Neural cell (in vitro differentiated cells): Measurements from ENCODE around the gene STYXL1. TPM values are rescaled to one million over a fixed set of nuclear protein-coding genes. Genes with fewer than 3 reads are reported as not detected.

Experiments used
- H2AFZ ChIP-seq: fragments of 200-600, 300-800 bp; sonication (generic), shearing (Covaris generic); 2 replicates; pipeline ENCODE4 v1.6.0; 2014; ENCODE audit warnings: low read depth, mild to moderate bottlenecking, antibody characterized with exemption, low read length, moderate library complexity
- H3F3A ChIP-seq: fragments of 200-600 bp; shearing (Covaris generic); 2 replicates; pipeline ENCODE4 v1.6.1; 2016; ENCODE audit warnings: mild to moderate bottlenecking, moderate library complexity, mixed read lengths, antibody characterized with exemption, low read length; ENCODE audit not compliant: insufficient read depth, poor library complexity, severe bottlenecking
- H3K27ac ChIP-seq: fragments of 200-600, 300-800 bp; sonication (generic), shearing (Covaris generic); 2 replicates; pipeline ENCODE4 v1.5.1; 2014; ENCODE audit warnings: mild to moderate bottlenecking, low read length, moderate library complexity
- H3K27me3 ChIP-seq: fragments of 300-800, 200-600 bp; sonication (generic), shearing (Covaris generic); 2 replicates; pipeline ENCODE4 v1.6.0; 2014; ENCODE audit warnings: mild to moderate bottlenecking, low read depth, low read length, moderate library complexity; ENCODE audit not compliant: insufficient read depth
- H3K36me3 ChIP-seq: fragments of 300-800, 200-600 bp; sonication (generic), shearing (Covaris generic); 2 replicates; pipeline ENCODE4 v1.5.1; 2014; ENCODE audit warnings: mild to moderate bottlenecking, antibody characterized with exemption, low read length, moderate library complexity; ENCODE audit not compliant: insufficient read depth
- H3K4me2 ChIP-seq: fragments of 300-800, 200-600 bp; sonication (generic), shearing (Covaris generic); 2 replicates; pipeline ENCODE4 v1.6.0; 2014; ENCODE audit warnings: mild to moderate bottlenecking, low read length
- H3K4me3 ChIP-seq: fragments of 300-800, 200-600 bp; sonication (generic), shearing (Covaris generic); 2 replicates; pipeline ENCODE4 v1.5.1; 2014; ENCODE audit warnings: mild to moderate bottlenecking, low read length, moderate library complexity
- H3K79me2 ChIP-seq: fragments of 200-600 bp; shearing (Covaris generic); replicated peaks from 2 replicates; pipeline ENCODE4 v1.6.0; 2014; ENCODE audit warnings: mild to moderate bottlenecking, low read length, moderate library complexity; ENCODE audit not compliant: insufficient read depth
- H3K9ac ChIP-seq: fragments of 300-800, 200-600 bp; sonication (generic), shearing (Covaris generic); 2 replicates; pipeline ENCODE4 v1.6.1; 2016; ENCODE audit warnings: mild to moderate bottlenecking, low read length, mixed read lengths
- H3K9me2 ChIP-seq: fragments of 200-600 bp; shearing (Covaris generic); 2 replicates; pipeline ENCODE4 v1.6.1; 2016; ENCODE audit warnings: mild to moderate bottlenecking, low read length, mixed read lengths; ENCODE audit not compliant: insufficient read depth
- H3K9me3 ChIP-seq: fragments of 200-600, 300-800 bp; sonication (generic), shearing (Covaris generic); 2 replicates; pipeline ENCODE4 v1.6.1; 2016; ENCODE audit warnings: mild to moderate bottlenecking, mixed run types, low read length, moderate library complexity, mixed read lengths
- H4K20me1 ChIP-seq: fragments of 200-600 bp; shearing (Covaris generic); 2 replicates; pipeline ENCODE4 v1.6.1; 2016; ENCODE audit warnings: mild to moderate bottlenecking, mixed run types; ENCODE audit not compliant: insufficient read depth
- EP300 ChIP-seq: fragments of 450-650 bp; conservative IDR thresholded peaks from 2 replicates; pipeline ENCODE4 v1.6.1; 2014; ENCODE audit warnings: antibody characterized with exemption, mild to moderate bottlenecking, moderate library complexity; ENCODE audit not compliant: poor library complexity, severe bottlenecking
- EZH2 ChIP-seq: fragments of 200-600, 300-800 bp; shearing (Covaris generic), sonication (generic); IDR thresholded peaks from 2 replicates; pipeline ENCODE4 v1.6.1; 2014; ENCODE audit warnings: antibody characterized with exemption, low read length, borderline replicate concordance, mild to moderate bottlenecking; ENCODE audit not compliant: insufficient read depth, poor library complexity, severe bottlenecking
- MXI1 ChIP-seq: fragments of 450-650 bp; conservative IDR thresholded peaks from 2 replicates; pipeline ENCODE4 v1.6.1; 2014; ENCODE audit warnings: antibody characterized with exemption, mild to moderate bottlenecking; ENCODE audit not compliant: poor library complexity, severe bottlenecking
- POLR2AphosphoS5 ChIP-seq: IDR thresholded peaks from 2 replicates; pipeline ENCODE4 v1.6.1; 2012
- RAD21 ChIP-seq: fragments of 450-650 bp; conservative IDR thresholded peaks from 2 replicates; pipeline ENCODE4 v1.6.1; 2014; ENCODE audit warnings: antibody characterized with exemption, mild to moderate bottlenecking, moderate library complexity
- SMC3 ChIP-seq: fragments of 450-650 bp; conservative IDR thresholded peaks from 2 replicates; pipeline ENCODE4 v1.6.1; 2014; ENCODE audit warnings: antibody characterized with exemption, mild to moderate bottlenecking, moderate library complexity; ENCODE audit not compliant: poor library complexity
- TAF1 ChIP-seq: IDR thresholded peaks from 2 replicates; pipeline ENCODE4 v1.6.1; 2012; ENCODE audit warnings: low read depth
- polyA plus RNA-seq: library from polyadenylated mRNA; depleted of rRNA; stranded (reverse); fragments of >200 nt; gene quantifications from 2 replicates; pipeline ENCODE4 v1.2.3, GENCODE V29; 2014
- TF ChIP-seq, protein P1 (sequence below): fragments of 450-650 bp; IDR thresholded peaks from 2 replicates; pipeline ENCODE4 v1.5.1; 2014; ENCODE audit warnings: antibody characterized with exemption, mild to moderate bottlenecking, moderate library complexity; ENCODE audit not compliant: poor library complexity, severe bottlenecking
- TF ChIP-seq, protein P2 (sequence below): IDR thresholded peaks from 2 replicates; pipeline ENCODE4 v1.6.1; 2012; ENCODE audit warnings: borderline replicate concordance

STYXL1 gene
- polyA plus RNA-seq, 1 donor from 2014 or later: 59.9 TPM

DNA sequence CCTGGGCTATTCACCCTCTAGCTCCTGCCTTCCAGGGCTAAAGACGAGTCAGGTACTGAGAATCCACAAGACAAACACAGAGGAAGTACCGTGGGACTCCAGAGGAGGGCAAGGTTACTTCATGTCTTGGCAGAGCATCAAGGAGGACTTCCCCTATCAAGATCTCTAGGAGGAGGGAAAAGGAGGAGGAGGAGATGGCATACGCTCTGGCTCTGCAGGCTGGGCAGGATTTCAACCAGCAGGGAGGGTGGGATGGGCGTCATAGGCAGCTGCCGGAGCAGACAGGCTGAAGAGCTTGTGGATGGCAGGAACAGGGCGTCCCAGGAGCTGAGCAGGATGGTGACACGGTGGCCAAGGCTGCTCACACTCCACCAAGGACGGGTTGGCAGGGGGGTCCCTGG lies 21.4 kb upstream of the STYXL1 start:
- no peak overlapping the region for H3K27ac ChIP-seq

DNA sequence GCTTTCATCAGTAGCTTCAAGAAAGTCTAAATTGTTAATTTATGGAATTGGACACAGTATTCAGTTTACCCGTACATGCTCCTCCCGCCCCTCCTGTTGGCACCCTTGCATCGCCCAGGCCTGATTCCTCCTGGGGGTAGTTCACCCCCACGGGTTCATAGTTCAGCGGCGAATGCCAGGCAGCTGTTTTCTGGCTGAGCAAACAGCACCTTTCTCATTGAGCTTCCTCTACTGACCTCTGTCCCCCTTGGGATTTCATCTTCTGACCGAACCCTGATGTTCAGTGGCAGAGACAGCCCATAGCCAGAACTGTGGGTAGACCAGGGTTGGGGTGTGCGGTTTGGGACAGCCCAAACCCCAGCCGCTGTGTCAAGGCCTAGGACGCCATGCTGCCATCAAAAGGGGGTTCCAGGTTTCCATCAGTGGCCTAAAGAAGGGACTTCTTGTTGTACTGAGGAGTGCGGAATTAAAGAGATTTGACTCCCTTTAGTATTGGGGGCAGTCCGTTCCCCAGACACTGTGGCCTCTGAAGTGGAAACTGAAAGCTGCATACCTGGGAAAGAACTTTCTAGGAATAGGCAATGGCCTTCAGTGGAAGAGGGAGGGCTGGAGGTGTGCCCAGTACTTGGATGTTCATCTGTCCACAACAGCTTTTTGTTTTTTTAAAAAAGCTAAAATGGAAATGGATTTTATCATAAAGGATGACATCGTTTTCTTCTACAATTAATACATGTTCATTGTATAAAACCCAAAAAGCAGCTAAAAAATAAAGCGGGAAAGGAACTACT lies 19.1 kb upstream of the STYXL1 start:
- no peaks in the 10 kb centered on the region for H4K20me1 ChIP-seq
- H3K9ac ChIP-seq: no peak overlapping the region
- no peaks in the 10 kb centered on the region for H3K36me3 ChIP-seq
- H3K9me2 ChIP-seq: no peaks in the 10 kb centered on the region
- H3K27ac ChIP-seq: no peak overlapping the region
- no peaks in the 10 kb centered on the region for H3K9me3 ChIP-seq
- H3K27me3 ChIP-seq: no peaks in the 10 kb centered on the region
- H2AFZ ChIP-seq: no peak overlapping the region
- H3K79me2 ChIP-seq: no peaks in the 10 kb centered on the region
- TF ChIP-seq TAF1 (no peak), MXI1 (no peak), EZH2 (no peak), RAD21 (no peak), EP300 (no peak)
- TF ChIP-seq, protein P1, sequence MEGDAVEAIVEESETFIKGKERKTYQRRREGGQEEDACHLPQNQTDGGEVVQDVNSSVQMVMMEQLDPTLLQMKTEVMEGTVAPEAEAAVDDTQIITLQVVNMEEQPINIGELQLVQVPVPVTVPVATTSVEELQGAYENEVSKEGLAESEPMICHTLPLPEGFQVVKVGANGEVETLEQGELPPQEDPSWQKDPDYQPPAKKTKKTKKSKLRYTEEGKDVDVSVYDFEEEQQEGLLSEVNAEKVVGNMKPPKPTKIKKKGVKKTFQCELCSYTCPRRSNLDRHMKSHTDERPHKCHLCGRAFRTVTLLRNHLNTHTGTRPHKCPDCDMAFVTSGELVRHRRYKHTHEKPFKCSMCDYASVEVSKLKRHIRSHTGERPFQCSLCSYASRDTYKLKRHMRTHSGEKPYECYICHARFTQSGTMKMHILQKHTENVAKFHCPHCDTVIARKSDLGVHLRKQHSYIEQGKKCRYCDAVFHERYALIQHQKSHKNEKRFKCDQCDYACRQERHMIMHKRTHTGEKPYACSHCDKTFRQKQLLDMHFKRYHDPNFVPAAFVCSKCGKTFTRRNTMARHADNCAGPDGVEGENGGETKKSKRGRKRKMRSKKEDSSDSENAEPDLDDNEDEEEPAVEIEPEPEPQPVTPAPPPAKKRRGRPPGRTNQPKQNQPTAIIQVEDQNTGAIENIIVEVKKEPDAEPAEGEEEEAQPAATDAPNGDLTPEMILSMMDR: no peak
- no peak overlapping the region for H3K4me2 ChIP-seq
- no peaks in the 10 kb centered on the region for H3F3A ChIP-seq
- H3K4me3 ChIP-seq: no peak overlapping the region

More for the DNA sequence above, 21.4 kb upstream of the STYXL1 start:
- H3K4me2 ChIP-seq: no peak overlapping the region
- H3K27me3 ChIP-seq: no peaks in the 10 kb centered on the region
- no peak overlapping the region for H3K4me3 ChIP-seq
- H3K36me3 ChIP-seq: no peaks in the 10 kb centered on the region
- TF ChIP-seq TAF1: no peak
- TF ChIP-seq EZH2: no peak
- H3K79me2 ChIP-seq: no peaks in the 10 kb centered on the region
- H3K9me2 ChIP-seq: no peaks in the 10 kb centered on the region
- H3K9me3 ChIP-seq: no peaks in the 10 kb centered on the region
- H3K9ac ChIP-seq: no peak overlapping the region
- no peaks in the 10 kb centered on the region for H3F3A ChIP-seq
- H4K20me1 ChIP-seq: no peaks in the 10 kb centered on the region
- no peak overlapping the region for H2AFZ ChIP-seq

DNA sequence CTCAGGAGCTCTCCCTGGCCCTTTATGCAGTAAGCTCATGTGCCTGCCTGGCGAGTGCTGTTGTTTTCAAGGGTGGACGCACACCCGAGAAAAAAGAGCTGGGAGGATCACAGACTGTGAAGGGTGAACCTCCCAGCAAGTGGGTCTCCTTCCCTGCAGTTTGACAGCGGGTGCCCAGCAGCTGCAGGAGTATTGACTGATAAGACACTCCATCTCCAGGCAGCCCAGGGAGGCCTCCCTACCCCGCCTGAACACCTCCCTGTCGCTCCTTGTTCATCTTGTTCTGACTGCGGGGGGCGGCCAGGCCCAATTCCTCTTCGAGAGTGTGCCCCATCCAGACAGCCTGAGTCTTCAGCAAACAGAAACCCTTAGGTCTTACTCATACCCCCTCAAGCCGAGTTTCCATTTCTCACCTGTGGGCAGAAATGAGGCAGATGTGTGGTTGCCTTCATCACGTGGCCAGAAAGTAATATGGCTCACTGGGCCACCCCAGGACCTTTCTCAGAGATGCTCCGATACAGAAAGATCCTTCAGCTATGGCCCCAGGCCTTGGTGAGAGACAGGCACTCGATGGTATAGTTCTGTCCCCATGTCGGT lies 17.3 kb upstream of the STYXL1 start:
- Histone ChIP-seq H3K4me3 (no peak overlapping the region), H3F3A (no peaks in the 10 kb centered on the region), H3K36me3 (no peaks in the 10 kb centered on the region), H3K79me2 (no peaks in the 10 kb centered on the region), H2AFZ (no peak overlapping the region), H3K27me3 (no peaks in the 10 kb centered on the region), H3K9me2 (no peaks in the 10 kb centered on the region), H3K4me2 (no peak overlapping the region), H4K20me1 (no peaks in the 10 kb centered on the region), H3K9me3 (no peaks in the 10 kb centered on the region), H3K9ac (no peak overlapping the region), H3K27ac (no peak overlapping the region)
- TF ChIP-seq SMC3: no peak
- no peak for TF ChIP-seq RAD21
- TF ChIP-seq TAF1: no peak
- no peak for TF ChIP-seq MXI1
- no peak for TF ChIP-seq EP300
- TF ChIP-seq, protein P2, sequence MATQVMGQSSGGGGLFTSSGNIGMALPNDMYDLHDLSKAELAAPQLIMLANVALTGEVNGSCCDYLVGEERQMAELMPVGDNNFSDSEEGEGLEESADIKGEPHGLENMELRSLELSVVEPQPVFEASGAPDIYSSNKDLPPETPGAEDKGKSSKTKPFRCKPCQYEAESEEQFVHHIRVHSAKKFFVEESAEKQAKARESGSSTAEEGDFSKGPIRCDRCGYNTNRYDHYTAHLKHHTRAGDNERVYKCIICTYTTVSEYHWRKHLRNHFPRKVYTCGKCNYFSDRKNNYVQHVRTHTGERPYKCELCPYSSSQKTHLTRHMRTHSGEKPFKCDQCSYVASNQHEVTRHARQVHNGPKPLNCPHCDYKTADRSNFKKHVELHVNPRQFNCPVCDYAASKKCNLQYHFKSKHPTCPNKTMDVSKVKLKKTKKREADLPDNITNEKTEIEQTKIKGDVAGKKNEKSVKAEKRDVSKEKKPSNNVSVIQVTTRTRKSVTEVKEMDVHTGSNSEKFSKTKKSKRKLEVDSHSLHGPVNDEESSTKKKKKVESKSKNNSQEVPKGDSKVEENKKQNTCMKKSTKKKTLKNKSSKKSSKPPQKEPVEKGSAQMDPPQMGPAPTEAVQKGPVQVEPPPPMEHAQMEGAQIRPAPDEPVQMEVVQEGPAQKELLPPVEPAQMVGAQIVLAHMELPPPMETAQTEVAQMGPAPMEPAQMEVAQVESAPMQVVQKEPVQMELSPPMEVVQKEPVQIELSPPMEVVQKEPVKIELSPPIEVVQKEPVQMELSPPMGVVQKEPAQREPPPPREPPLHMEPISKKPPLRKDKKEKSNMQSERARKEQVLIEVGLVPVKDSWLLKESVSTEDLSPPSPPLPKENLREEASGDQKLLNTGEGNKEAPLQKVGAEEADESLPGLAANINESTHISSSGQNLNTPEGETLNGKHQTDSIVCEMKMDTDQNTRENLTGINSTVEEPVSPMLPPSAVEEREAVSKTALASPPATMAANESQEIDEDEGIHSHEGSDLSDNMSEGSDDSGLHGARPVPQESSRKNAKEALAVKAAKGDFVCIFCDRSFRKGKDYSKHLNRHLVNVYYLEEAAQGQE: no peak
- TF ChIP-seq POLR2AphosphoS5: no peak
- TF ChIP-seq, protein P1: no peak
- TF ChIP-seq EZH2: no peak
